ENCODE results near the gene CCDC184. TPM values are rescaled to one million over a fixed set of nuclear protein-coding genes. Genes with fewer than 3 reads are reported as not detected.

Gene CCDC184
- total RNA-seq, 1 experiment from 2014 or later: 0.13 TPM

GRCh38 chr12:48193623-48194022 lies 10.2 kb downstream of the CCDC184 start:
- Histone ChIP-seq H3K14ac (ENCODE audit: insufficient read depth, low read length) (no peak overlapping the region), H3K23me2 (ENCODE audit: insufficient read length, low read depth, low read length, poor library complexity, severe bottlenecking) (peaks cover 4% of the 10 kb centered on the region), H4K91ac (ENCODE audit: insufficient read length, low read depth, low read length) (no peak overlapping the region), H3K79me1 (ENCODE audit: insufficient read depth, low read depth, low read length, poor library complexity, severe bottlenecking) (no peaks in the 10 kb centered on the region), H3K4me2 (ENCODE audit: insufficient read depth, insufficient read length, low read length) (no peak overlapping the region), H3K27me3 (ENCODE audit: insufficient read depth, low read length) (no peaks in the 10 kb centered on the region), H2AK5ac (ENCODE audit: insufficient read length, low read length) (no peak overlapping the region), H2AFZ (ENCODE audit: low read length) (no peak overlapping the region), H3K9ac (ENCODE audit: extremely low read depth, insufficient read length, low read length) (no peak overlapping the region), H4K5ac (ENCODE audit: insufficient read length, low read depth, low read length) (no peak overlapping the region), H2BK5ac (ENCODE audit: insufficient read length, low read length) (no peak overlapping the region), H3K27ac (ENCODE audit: insufficient read length, low read depth, low read length) (no peak overlapping the region), H4K8ac (replicated peaks; ENCODE audit: insufficient read length, low read depth, low read length) (no peak overlapping the region), H3K79me2 (ENCODE audit: insufficient read depth, low read length) (no peaks in the 10 kb centered on the region), H3K56ac (ENCODE audit: insufficient read length, low read depth, low read length) (no peak overlapping the region), H2BK120ac (ENCODE audit: low read depth, low read length, poor library complexity, severe bottlenecking) (no peak overlapping the region), H3T11ph (ENCODE audit: low read length) (no peak overlapping the region), H3K18ac (ENCODE audit: insufficient read length, low read depth, low read length) (no peak overlapping the region), H4K20me1 (ENCODE audit: control insufficient read depth, insufficient read depth, insufficient read length) (no peaks in the 10 kb centered on the region), H3K4ac (ENCODE audit: low read depth, low read length) (no peak overlapping the region), H2BK12ac (ENCODE audit: insufficient read length, low read depth, low read length) (no peak overlapping the region), H3K23ac (ENCODE audit: insufficient read length, low read depth, low read length) (no peak overlapping the region), H3K9me3 (ENCODE audit: control insufficient read depth, low read depth, low read length) (no peaks in the 10 kb centered on the region), H2BK20ac (ENCODE audit: low read depth, low read length, poor library complexity, severe bottlenecking) (no peak overlapping the region), H2BK15ac (ENCODE audit: low read depth, low read length) (no peak overlapping the region), H3K4me1 (ENCODE audit: insufficient read depth, low read length) (no peaks in the 10 kb centered on the region)
- no CpG with 5 or more reads among the region's 2 CpGs for WGBS (ENCODE audit: extremely low coverage, insufficient read length, low lambda C conversion rate)
- no peak for DNase-seq
- Mint-ChIP-seq H3K4me3 (no peak overlapping the region), H3K27me3 (ENCODE audit: low read depth) (peaks cover 73% of the 10 kb centered on the region), H3K4me1 (peaks cover 7 to 9% of the 10 kb centered on the region in 2 experiments; a peak in 3 of 4 replicates), H3K9me3 (no peaks in the 10 kb centered on the region), H3K36me3 (ENCODE audit: insufficient read depth in 1 of 3, low read depth in 3 of 3) (no peaks in the 10 kb centered on the region), H3K27ac (no peak overlapping the region)
- TF ChIP-seq, protein P1, sequence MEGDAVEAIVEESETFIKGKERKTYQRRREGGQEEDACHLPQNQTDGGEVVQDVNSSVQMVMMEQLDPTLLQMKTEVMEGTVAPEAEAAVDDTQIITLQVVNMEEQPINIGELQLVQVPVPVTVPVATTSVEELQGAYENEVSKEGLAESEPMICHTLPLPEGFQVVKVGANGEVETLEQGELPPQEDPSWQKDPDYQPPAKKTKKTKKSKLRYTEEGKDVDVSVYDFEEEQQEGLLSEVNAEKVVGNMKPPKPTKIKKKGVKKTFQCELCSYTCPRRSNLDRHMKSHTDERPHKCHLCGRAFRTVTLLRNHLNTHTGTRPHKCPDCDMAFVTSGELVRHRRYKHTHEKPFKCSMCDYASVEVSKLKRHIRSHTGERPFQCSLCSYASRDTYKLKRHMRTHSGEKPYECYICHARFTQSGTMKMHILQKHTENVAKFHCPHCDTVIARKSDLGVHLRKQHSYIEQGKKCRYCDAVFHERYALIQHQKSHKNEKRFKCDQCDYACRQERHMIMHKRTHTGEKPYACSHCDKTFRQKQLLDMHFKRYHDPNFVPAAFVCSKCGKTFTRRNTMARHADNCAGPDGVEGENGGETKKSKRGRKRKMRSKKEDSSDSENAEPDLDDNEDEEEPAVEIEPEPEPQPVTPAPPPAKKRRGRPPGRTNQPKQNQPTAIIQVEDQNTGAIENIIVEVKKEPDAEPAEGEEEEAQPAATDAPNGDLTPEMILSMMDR (conservative IDR thresholded peaks at IDR 0.05): no peak

Measured in H9 (cell line).